Endothelial cell of umbilical vein (primary cell): Measurements from ENCODE around the gene ACBD5. TPM values are rescaled to one million over a fixed set of nuclear protein-coding genes. Genes with fewer than 3 reads are reported as not detected.

ENCODE experiments used
- BruUV-seq: library from RNA; stranded (reverse); fragments of 400-500 nt; replicated peaks from 2 replicates; lab custom pipeline; 2021; lab: Mats Ljungman, UMichigan
- CTCF ChIA-PET: fragments of 300-600, 350-600 bp; sonication (Branson Sonifier 250); formaldehyde crosslinking; loops from one replicate; lab custom pipeline; 2021; ENCODE audit warnings: antibody characterized with exemption, inconsistent platforms; lab: Charles Lee
- POLR2A ChIA-PET: fragments of 300-600, 350-600 bp; sonication (Branson Sonifier 250); formaldehyde crosslinking; loops from one replicate; lab custom pipeline; 2021; ENCODE audit warnings: antibody characterized with exemption, inconsistent platforms; lab: Charles Lee
- DNase-seq: peaks from one replicate; pipeline ENCODE4 v3.0.0-alpha.2; 2011; ENCODE audit warnings: low read depth, low spot score
- FAIRE-seq: peaks from 2 replicates; lab custom pipeline; 2011; peaks lifted over from hg19 to GRCh38; lab: Jason Lieb, UNC
- H2AFZ ChIP-seq: 2 replicates; pipeline ENCODE4 v1.6.0; 2012; ENCODE audit warnings: low read depth, low read length, control low read depth, inconsistent platforms
- H3K27ac ChIP-seq: 2 replicates; pipeline ENCODE4 v1.5.1; 2011; ENCODE audit warnings: low read depth, mild to moderate bottlenecking, control low read depth, low read length, moderate library complexity; ENCODE audit not compliant: insufficient read depth
- H3K27me3 ChIP-seq, 2 experiments: 2 replicates each; pipeline versions ENCODE4 v1.6.0 to v1.6.1; 2011; ENCODE audit warnings: low read length in 2 of 2, mixed read lengths in 1 of 2; ENCODE audit not compliant: control insufficient read depth in 2 of 2, insufficient read depth in 2 of 2
- H3K36me3 ChIP-seq, 2 experiments: 2 replicates in 1 of 2; 3 replicates in 1 of 2; pipeline ENCODE4 v1.5.1; 2011; ENCODE audit warnings: low read length in 2 of 2, mild to moderate bottlenecking in 1 of 2, moderate library complexity in 1 of 2; ENCODE audit not compliant: control insufficient read depth in 2 of 2, insufficient read depth in 2 of 2; ENCODE audit errors: extremely low read depth in 1 of 2
- H3K4me1 ChIP-seq: 3 replicates; pipeline ENCODE4 v1.5.1; 2011; ENCODE audit warnings: mild to moderate bottlenecking, low read length; ENCODE audit not compliant: control insufficient read depth, insufficient read depth; ENCODE audit errors: extremely low read depth
- H3K4me2 ChIP-seq: 2 replicates; pipeline ENCODE4 v1.6.1; 2011; ENCODE audit warnings: low read length, control low read depth, mixed read lengths; ENCODE audit not compliant: insufficient read depth
- H3K4me3 ChIP-seq, 3 experiments: fragments of 200-600 bp in 1 of 3; sonication (generic), shearing (Covaris generic) in 1 of 3; replicated peaks in 1 of 3; 2 replicates each; pipeline ENCODE4 v1.5.1; 2011 to 2016; ENCODE audit warnings: control low read depth in 3 of 3, low read length in 3 of 3, mild to moderate bottlenecking in 2 of 3, inconsistent platforms in 1 of 3, low read depth in 1 of 3, moderate library complexity in 1 of 3; ENCODE audit not compliant: insufficient read depth in 1 of 3
- H3K79me2 ChIP-seq: 2 replicates; pipeline ENCODE4 v1.6.0; 2012; ENCODE audit warnings: low read length, inconsistent platforms; ENCODE audit not compliant: control insufficient read depth, insufficient read depth
- H3K9ac ChIP-seq: replicated peaks from 2 replicates; pipeline ENCODE3; 2011; ENCODE audit warnings: low read length, control low read depth; ENCODE audit not compliant: insufficient read depth; ENCODE audit errors: extremely low read depth
- H3K9me1 ChIP-seq: replicated peaks from 3 replicates; pipeline ENCODE4 v1.6.0; 2011; ENCODE audit warnings: mild to moderate bottlenecking, low read length; ENCODE audit not compliant: control insufficient read depth, insufficient read depth; ENCODE audit errors: extremely low read depth
- H3K9me3 ChIP-seq: replicated peaks from 2 replicates; pipeline ENCODE4 v1.5.1; 2012; ENCODE audit warnings: low read length, inconsistent platforms; ENCODE audit not compliant: control insufficient read depth, insufficient read depth
- H4K20me1 ChIP-seq: replicated peaks from 2 replicates; pipeline ENCODE3; 2011; ENCODE audit warnings: mild to moderate bottlenecking, low read length; ENCODE audit not compliant: control insufficient read depth, insufficient read depth; ENCODE audit errors: extremely low read depth
- EZH2 ChIP-seq: IDR thresholded peaks from 2 replicates; pipeline ENCODE4 v1.6.1; 2012; ENCODE audit warnings: borderline replicate concordance, low read depth, mild to moderate bottlenecking, moderate library complexity, low read length, inconsistent platforms; ENCODE audit not compliant: severe bottlenecking
- FOS ChIP-seq: IDR thresholded peaks from 2 replicates; pipeline ENCODE4 v1.6.1; 2011; ENCODE audit warnings: mild to moderate bottlenecking, low read length, moderate library complexity, borderline replicate concordance; ENCODE audit not compliant: insufficient read depth
- GATA2 ChIP-seq: IDR thresholded peaks from 2 replicates; pipeline ENCODE4 v1.7.0; 2011; ENCODE audit warnings: low read depth, mild to moderate bottlenecking, moderate library complexity, mixed read lengths, low read length; ENCODE audit not compliant: insufficient read length, insufficient read depth
- JUN ChIP-seq: IDR thresholded peaks from 2 replicates; pipeline ENCODE4 v1.6.1; 2011; ENCODE audit warnings: borderline replicate concordance, low read depth; ENCODE audit not compliant: insufficient read length, insufficient read depth
- MYC ChIP-seq: IDR thresholded peaks from one replicate; pipeline ENCODE4 v1.6.1; 2011; ENCODE audit warnings: mild to moderate bottlenecking, low read depth, low read length
- POLR2A ChIP-seq: IDR thresholded peaks from 2 replicates; pipeline ENCODE4 v1.6.1; 2012; ENCODE audit warnings: low read depth, mild to moderate bottlenecking, control low read depth, low read length
- POLR2AphosphoS5 ChIP-seq: IDR thresholded peaks from 2 replicates; pipeline ENCODE4 v1.6.1; 2012; ENCODE audit warnings: low read depth, mild to moderate bottlenecking, control low read depth, low read length, moderate library complexity; ENCODE audit not compliant: insufficient read depth
- dilution Hi-C: fragments of 300-500 bp; cut with MboI; formaldehyde crosslinking; loops from one replicate; pipeline ENCODE4 v1.15.0; 2019; ENCODE audit warnings: low sequenced_read_pairs; ENCODE audit not compliant: extremely low pct_ligation_motif_present
- intact Hi-C: fragments of 100-400 bp; cut with micrococcal nuclease; formaldehyde crosslinking; loops from one replicate; pipeline ENCODE4 v1.10.0; 2022
- polyA plus RNA-seq, 4 experiments: library from polyadenylated mRNA; depleted of rRNA in 3 of 4; stranded (reverse) in 3 of 4; unstranded in 1 of 4; fragments of >200 nt; gene quantifications; 2 replicates each; pipeline versions ENCODE4 v1.2.1 to v1.2.3, GENCODE V29; 2011 to 2012; ENCODE audit warnings: missing spikeins in 1 of 4
- total RNA-seq: library from RNA; stranded (reverse); gene quantifications from 2 replicates; pipeline ENCODE4 v1.2.3, GENCODE V29; 2021
- TF ChIP-seq, protein P1 (sequence below), 2 donors: IDR thresholded peaks; 1 replicate in 1 of 2; 2 replicates in 1 of 2; pipeline ENCODE4 v1.5.1; 2011; ENCODE audit warnings: low read length in 2 of 2, mild to moderate bottlenecking in 2 of 2, moderate library complexity in 2 of 2, control low read depth in 1 of 2, inconsistent platforms in 1 of 2, low read depth in 1 of 2; ENCODE audit not compliant: insufficient read depth in 1 of 2; ENCODE audit errors: extremely low read depth in 1 of 2
- TF ChIP-seq, protein P2 (sequence below): IDR thresholded peaks from 2 replicates; pipeline ENCODE4 v1.6.1; 2011; ENCODE audit not compliant: insufficient read depth, insufficient read length

ACBD5 gene
- total and polyA plus RNA-seq, 2 donors (not counting 3 experiments of a cell fraction or from before 2014, with no cell fraction given): 6.6 to 21.5 TPM

DNA sequence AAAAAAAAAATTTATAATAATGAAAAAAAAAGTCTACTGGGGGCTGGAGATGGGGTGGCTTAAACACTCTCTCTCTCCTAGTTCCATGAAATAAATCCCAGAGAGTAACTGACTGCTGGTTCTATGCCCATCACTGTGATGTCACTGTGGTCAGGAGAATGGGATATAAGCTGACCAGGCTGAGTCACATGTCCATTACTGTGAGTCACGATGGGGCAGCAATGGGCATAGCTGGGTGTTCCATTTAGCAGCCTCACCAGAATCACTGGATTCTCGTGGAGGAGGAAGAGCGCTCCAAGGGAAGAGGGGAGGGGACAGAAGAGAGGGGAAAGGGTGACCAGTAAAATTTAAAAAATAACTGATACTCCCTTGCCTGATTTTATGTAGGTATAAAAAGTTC, 48.3 kb downstream of the ACBD5 start:
- dilution Hi-C loops: no loop called here
- ChIA-PET CTCF (interaction anchor here (0.6 to 0.9 kb wide), 5 partner anchors 8 to 60 kb away, joined by 3 to 4 read pairs (median 3); partner anchors contain the start of gene YME1L1), POLR2A (no interaction called here)
- Histone ChIP-seq H3K36me3 (peaks cover 0 to 4% of the 10 kb centered on the region in 2 experiments), H3K27me3 (no peaks in the 10 kb centered on the region), H3K4me3 (no peak overlapping the region), H3K79me2 (no peaks in the 10 kb centered on the region), H3K27ac (peak overlapping the region; percentile 12), H3K4me1 (no peaks in the 10 kb centered on the region), H4K20me1 (no peaks in the 10 kb centered on the region), H3K9me1 (no peaks in the 10 kb centered on the region), H3K4me2 (no peak overlapping the region), H3K9ac (no peak overlapping the region), H3K9me3 (no peaks in the 10 kb centered on the region), H2AFZ (peak overlapping the region; percentile 57)
- no TSS peak for BruUV-seq
- peak; percentile 62 for FAIRE-seq
- intact Hi-C loops: loop anchor here (1.0 kb wide), 1 partner anchor 37 kb away; the partner anchor contains the start of gene MASTL
- DNase-seq: peak; percentile 66
- TF ChIP-seq JUN (peak; percentile 71), EZH2 (no peak), POLR2A (no peak), POLR2AphosphoS5 (no peak), FOS (peak; percentile 87), MYC (no peak), GATA2 (no peak)
- TF ChIP-seq, protein P1, sequence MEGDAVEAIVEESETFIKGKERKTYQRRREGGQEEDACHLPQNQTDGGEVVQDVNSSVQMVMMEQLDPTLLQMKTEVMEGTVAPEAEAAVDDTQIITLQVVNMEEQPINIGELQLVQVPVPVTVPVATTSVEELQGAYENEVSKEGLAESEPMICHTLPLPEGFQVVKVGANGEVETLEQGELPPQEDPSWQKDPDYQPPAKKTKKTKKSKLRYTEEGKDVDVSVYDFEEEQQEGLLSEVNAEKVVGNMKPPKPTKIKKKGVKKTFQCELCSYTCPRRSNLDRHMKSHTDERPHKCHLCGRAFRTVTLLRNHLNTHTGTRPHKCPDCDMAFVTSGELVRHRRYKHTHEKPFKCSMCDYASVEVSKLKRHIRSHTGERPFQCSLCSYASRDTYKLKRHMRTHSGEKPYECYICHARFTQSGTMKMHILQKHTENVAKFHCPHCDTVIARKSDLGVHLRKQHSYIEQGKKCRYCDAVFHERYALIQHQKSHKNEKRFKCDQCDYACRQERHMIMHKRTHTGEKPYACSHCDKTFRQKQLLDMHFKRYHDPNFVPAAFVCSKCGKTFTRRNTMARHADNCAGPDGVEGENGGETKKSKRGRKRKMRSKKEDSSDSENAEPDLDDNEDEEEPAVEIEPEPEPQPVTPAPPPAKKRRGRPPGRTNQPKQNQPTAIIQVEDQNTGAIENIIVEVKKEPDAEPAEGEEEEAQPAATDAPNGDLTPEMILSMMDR (IDR thresholded peaks at IDR 0.05; ENCODE audit: extremely low read depth in 1 of 2, insufficient read depth in 1 of 2, low read depth in 1 of 2, low read length in 2 of 2): no peak
- TF ChIP-seq, protein P2, sequence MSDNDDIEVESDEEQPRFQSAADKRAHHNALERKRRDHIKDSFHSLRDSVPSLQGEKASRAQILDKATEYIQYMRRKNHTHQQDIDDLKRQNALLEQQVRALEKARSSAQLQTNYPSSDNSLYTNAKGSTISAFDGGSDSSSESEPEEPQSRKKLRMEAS: peak; percentile 68
